Measurements from ENCODE around the gene TMEM233.

Gene TMEM233

GRCh38 chr12:119683413-119683812, 89.8 kb downstream of the TMEM233 start:
- DNase-seq, result no peak

- DNase-seq, result no peak
Measured at GRCh38 chr12:119683816-119684215, 90.2 kb downstream of the TMEM233 start.

DNA sequence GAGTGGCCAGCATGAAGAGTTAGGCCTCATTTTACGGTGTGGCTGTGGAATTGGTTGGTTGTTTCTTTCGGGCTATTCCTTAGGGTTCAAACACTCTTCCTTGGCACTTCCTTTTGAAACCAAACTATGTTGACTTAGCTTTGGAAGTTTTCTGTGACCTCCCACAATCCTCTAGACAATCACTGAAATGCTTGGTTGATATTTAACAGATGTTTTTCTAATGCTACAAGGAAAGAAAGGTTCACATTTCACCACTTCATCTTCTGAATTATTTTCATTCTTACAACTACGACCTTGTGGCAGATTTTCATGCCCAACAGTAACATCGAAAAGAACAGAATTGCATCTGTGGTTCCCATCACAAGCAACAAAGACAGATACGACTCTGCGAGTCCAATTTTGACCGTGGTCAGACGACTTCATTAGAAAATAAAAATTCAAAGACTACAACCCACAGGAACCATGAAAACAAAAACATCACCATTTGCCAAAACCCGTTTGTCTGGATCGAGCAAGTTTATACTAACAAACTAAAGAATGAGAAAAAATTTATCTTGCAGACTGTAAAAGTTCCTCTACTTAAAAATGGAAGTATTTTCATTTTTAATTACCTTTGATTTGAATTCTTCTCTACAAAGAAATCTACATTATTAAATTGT, 91.3 kb downstream of the TMEM233 start:
- DNase-seq, result no peak

- no peak for DNase-seq
Measured at GRCh38 chr12:119685375-119685774, 91.8 kb downstream of the TMEM233 start.

- no peak for DNase-seq
Measured at GRCh38 chr12:119686355-119686754, 92.8 kb downstream of the TMEM233 start.

GRCh38 chr12:119686776-119687175, 93.2 kb downstream of the TMEM233 start:
- no peak for DNase-seq

DNA sequence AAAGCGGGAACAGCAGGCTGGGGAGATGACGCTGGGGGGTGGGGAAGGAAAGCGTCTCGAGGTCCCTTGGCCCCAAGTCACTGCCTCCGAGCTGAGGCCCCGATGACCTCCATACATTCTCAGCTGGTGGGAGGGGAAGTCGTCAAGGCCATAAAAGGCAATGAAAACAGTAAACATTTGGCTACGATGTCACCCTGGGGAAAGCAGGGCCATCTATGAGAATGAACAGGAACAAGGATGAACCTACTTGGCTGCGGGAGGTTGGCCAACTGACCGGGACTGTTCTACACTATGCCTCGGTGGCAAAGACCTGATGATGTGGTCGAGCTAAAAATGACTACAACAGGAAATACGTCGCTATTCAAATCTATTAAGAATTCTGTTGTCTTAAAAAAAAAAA, 93.8 kb downstream of the TMEM233 start:
- DNase-seq, result no peak

- no peak for DNase-seq
Measured at GRCh38 chr12:119687879-119688278, 94.3 kb downstream of the TMEM233 start.

GRCh38 chr12:119689935-119690500, 96.4 kb downstream of the TMEM233 start:
- no peak for DNase-seq

DNA sequence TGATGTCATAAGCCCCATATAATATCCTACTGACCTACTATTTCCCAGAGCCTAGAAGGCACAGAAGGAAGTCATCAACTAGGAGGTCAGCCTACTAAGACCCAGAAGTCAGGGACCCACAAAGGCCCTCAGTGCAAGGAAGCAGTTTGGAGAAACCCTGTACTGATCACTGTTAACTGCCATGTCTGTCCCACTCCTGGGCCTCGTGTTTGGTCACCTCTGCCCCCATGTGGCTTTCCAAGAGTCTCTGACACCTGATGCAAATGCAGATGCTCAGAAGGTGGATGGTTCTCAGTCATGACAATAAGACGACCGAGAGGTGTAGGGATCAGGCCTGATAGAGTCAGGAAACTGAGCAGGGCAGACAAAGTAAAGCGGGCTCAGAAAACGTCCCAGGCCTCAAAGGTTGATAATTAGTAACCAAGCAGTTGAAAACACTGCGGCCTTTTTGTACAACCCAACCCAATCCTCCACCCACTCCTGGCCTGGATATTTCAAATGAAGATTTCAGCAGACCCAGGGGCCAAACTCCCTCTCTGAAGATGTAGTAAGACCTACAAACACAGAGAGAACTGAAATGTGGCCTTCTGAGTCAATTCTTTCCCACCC, 97.7 kb downstream of the TMEM233 start:
- DNase-seq, result no peak

GRCh38 chr12:119692410-119692809, 98.8 kb downstream of the TMEM233 start:
- no peak for DNase-seq
